ENCODE results near the gene GPR34. TPM values are rescaled to one million over a fixed set of nuclear protein-coding genes. Genes with fewer than 3 reads are reported as not detected.
"Not testable (repeated sequence)": the region's sequence is repeated elsewhere in the genome, so short reads cannot be mapped to it uniquely, and the experiment has no call there.

GPR34 gene, protein sequence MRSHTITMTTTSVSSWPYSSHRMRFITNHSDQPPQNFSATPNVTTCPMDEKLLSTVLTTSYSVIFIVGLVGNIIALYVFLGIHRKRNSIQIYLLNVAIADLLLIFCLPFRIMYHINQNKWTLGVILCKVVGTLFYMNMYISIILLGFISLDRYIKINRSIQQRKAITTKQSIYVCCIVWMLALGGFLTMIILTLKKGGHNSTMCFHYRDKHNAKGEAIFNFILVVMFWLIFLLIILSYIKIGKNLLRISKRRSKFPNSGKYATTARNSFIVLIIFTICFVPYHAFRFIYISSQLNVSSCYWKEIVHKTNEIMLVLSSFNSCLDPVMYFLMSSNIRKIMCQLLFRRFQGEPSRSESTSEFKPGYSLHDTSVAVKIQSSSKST
- not detected for polyA plus RNA-seq (2013, experiment 1 of 2; ENCODE audit: insufficient read length)
- 0.10 TPM for polyA plus RNA-seq (2013, experiment 2 of 2; ENCODE audit: insufficient read length)

DNA sequence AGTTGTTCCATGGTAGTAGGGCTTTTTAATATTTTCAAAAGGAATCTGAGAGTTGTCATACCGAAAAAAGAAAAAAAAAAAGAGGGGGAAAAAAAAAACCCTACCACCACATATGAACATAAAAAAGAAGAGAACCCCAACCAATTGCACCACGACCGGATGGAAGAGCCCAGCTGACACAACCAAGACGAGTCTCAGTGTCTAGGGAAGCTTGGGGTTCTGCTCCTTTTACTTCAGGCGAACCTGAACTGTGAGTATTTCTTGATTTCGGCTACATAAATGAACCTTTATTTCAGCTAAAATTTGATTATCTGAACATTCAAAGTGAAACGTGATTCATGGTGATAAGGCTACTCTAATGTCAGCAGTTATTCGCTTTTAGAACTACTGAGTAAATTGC is at the start of gene GPR34:
GPR34 (plus strand) TSS at position 139 of the 400 bp plus-strand sequence. CDS start 6,661 bp downstream, outside the sequence.
- DNase-seq: no peak

DNA sequence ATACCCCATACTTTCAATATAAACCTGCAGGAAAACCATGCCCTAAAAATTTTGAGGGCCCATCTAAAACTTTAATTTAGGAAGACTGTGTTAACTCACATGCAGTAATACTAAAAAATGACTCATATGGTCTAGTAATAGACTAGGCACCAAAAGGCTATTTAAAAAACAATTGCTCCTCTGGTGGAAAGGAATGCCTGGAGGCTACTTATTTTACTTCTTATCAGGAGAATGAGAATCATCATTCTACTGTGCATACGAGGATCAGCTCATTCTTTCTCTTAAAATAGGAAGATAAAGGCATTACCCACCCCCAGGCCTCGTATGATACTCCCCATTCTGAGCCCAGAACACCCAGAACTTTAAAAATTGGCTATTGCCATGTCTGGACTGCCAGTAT is 42.6 kb upstream of the GPR34 start:
- DNase-seq: not testable (repeated sequence)

DNA sequence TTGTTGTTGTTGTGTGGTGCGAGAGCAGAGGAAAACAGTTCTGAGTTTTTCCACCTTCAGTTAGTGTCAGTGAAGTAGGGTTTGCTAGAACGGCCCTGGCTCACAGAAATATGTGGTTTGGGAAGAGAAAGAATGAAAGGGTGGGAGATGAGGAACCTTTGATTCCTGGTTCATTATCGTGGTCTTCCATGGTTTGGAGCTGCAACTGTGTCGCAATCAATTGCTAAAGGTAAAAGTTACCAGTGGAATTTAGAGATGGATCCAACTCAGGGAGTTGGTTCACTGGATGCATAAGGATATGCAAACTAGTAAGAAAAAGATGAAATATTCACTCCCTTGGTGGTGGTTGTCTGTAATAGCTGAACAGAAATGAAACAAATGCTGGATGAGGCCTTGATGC is 35.6 kb upstream of the GPR34 start:
- DNase-seq: no peak

DNA sequence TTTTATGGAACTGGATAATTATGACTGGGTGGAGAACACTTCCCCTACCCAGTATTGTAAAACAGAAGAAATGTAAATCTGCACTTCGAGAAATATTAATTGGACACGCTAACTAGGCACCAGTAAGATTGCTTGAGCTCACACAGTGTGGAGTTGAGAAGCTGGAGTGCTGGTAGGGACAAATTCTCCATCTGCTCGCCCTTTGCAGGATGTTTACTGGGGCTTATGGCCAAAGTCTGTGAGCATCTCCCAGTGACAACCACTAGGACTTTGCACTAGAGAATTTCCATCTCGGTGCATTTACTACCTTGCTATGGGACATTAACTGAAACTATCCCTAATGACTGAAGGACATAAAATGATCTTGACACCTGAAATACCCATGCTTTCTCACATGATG is 33.7 kb upstream of the GPR34 start:
- no peak for DNase-seq

DNA sequence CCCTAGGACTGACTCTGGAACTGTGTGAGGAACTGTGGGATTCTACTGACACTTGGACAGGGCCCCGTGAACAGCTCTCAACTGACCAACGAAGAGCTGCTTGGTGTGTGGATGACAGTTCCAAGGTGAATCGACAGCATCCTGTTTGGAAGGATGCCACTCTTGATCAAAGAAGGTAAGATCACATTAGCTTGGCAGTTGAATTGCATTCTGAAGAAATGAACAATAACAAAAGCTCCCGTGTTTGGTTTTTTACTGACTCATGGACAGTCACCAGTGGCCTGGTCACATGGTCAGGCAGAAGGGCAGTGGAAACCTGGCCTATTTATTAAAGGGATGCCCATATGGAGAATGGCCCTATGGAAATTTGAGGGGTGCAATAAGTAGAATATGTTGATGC is 33.1 kb upstream of the GPR34 start:
- peak; percentile 18 for DNase-seq

DNA sequence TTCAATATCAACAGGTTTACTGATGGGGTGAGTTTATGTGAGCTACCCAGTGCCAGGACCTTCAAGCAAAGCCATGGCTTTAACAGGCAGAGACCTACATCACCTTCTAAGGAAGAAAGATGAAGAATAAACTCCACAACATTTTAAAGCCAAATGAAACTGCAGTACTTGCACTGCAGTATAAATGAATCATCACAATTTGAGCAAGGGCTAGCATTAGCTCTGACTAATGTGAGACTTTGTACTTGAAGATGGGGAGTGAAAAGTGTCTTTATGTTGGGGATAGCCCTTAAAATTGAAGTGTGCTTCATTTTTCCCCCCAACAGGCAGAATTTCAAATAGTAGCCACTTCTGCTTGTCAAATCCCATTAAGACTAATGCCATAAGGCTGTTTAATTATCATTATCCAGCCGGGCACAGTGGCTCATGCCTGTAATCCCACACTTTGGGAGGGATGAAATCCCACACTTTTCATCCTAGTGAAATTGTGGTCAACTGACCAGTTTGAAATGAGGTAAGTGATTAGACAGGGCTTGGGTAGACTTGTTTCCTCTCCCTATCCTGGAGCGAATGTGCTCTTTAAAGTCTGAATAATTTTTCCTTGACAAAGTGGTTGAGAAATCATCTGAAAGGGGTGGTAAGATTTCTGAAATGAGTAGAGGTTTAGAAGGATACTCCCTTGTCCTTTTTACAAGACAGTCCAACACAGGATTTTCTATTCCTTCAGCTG is 27.2 kb upstream of the GPR34 start:
- DNase-seq: peak; percentile 43

DNA sequence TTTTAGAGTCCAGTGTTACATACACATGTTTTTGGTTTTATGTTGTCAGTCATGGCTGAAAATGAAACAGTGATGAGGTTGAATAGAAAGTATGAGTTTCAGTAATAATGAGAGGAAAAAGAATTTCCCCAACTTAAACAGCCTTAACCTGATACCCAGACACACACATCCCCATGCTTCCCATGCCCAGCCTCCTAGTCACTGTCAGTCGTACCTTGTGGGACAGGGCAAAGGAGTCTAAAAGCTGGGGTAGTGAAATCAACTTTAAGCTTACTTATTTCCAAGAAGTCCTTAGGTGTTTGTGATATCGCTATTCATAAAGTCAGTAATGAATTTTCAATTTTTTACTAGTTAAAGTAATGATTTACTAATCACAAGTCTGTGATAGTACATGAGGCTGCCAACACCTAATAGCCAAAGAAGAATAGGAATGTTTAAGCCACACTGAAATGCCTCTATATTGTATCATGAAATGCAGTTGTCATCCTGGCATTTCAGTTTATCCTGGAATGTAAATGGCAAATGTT is 24.3 kb upstream of the GPR34 start:
- DNase-seq: no peak

DNA sequence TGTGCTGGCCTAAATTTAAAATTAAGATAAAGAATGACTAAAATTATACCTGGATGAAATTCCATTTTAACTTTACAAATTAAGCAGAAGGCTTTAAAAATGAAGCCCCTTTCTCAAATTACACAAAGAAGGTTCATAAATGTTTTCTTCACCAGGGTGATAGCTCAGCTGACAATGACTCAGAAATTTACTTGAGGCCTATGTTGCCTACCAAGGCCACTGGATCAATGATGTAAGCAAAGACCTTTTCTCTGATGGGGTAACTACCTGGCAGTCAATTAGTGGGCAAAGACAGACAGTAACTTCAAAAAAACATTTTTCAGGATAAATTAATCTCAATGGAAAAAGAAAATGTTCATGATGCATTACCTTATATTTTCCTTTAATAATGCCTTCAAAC is 23.9 kb upstream of the GPR34 start:
- DNase-seq: no peak

DNA sequence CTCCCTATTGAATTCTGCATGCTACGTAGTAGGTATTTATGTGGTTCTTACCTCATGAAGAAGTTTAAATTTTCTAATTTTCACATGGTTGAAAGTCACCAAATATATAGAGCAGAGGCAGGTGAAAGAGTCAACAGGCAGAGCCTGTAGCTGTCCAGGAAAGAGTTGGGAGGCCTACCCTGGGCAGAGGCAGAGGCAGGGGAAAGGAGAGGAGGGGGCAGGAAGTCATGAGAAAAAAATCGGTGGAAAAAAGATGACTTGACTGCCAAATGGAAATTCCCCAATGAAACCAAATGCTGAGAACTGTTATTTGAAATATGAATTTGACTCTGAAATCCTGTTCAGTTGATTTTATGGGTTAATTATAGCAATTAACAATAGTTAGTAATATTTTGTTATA is 23.1 kb upstream of the GPR34 start:
- DNase-seq: no peak

DNA sequence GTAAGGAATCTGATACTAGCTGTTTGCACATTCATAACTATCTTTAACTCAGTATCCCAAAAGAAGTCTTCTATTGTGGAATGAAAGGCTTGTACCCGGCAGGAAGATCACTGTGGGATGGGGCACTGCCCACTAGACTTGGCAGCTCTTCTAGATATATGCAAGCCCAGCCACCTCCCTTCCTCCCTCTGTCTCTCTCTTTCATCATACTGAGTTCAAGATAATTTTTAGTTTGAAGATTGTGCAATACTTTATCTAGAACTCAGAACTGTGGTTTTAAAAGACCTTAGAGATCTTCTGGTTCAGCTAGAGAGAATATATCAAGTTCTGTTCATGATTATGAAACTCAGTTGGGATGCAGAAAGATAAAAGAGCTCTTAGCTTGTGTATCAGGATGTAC is 22.5 kb upstream of the GPR34 start:
- peak; percentile 16 for DNase-seq

DNA sequence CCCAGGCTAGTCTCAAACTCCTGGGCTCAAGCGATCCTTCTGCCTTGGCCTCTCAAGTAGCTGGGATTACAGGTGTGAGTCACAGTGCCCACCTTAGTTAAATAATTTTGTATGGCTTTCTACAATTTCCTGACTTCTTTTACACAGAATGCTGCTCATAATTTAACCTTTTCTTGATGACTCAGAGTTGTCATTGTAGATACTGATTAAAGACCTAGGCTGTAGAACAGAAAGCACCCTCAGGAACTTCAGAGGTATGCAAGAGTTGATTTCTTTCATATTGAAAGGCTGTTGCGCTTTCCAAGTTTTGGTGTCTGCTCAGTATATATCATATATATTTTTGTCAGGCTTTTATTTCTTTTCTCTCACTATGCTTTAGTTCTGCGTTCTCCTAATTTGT is 21.1 kb upstream of the GPR34 start:
- DNase-seq: no peak

DNA sequence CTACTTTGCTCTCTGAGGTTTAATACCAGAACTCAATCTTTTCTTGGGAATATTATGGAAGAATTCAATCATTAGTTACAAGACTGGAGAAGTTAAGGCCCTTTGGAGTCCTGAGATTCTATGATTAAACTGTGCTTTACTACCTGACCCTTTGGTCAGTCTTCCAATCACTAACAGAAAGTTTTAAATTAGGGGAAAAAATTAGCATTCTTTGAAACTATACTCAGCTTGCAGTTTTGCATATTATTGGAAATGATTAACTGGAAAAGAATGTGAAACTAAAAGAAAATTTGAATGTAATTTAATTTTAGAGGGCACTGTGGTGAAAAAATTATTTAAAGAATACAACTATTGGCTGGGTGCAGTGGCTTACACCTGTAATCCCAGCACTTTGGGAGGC is 18.7 kb upstream of the GPR34 start:
- no peak for DNase-seq

DNA sequence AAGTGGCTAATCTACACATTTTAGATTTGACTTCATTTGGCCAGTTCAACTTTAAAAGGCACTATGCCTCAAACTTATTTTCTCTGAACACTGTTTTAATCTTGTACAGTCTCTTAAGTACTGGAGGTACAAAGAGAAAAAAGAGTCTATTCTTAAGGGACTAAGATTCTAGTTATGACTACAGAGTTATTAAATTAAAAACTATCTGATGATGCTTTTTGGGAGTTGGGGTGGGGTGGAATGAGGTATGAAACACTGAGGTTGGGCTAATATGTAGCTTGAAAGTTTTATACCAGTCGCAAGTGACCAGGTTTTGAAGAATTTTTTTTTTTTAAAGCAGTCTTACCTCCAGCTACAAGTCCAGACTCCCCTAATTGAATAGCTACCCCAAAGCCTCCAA is 17.7 kb upstream of the GPR34 start:
- DNase-seq: no peak

DNA sequence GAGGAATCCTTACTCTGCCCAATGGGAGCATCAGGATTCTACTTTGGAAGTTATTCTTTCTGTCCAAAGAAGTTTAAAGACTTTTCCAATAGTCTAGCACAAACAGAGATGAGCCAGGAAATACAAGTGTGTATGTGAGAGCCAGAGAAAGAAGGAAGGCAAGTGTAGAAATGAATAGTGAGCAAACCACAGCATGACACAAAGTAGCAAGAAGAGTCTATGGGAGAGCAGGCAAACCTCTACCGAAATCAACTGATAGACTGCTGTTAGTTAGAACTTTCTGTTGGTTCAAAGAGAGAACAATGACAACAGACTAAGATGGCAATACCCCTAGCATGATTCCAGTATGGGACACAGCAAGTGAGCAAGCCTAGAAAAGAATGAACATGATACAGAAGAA is 16.1 kb upstream of the GPR34 start:
- no peak for DNase-seq

DNA sequence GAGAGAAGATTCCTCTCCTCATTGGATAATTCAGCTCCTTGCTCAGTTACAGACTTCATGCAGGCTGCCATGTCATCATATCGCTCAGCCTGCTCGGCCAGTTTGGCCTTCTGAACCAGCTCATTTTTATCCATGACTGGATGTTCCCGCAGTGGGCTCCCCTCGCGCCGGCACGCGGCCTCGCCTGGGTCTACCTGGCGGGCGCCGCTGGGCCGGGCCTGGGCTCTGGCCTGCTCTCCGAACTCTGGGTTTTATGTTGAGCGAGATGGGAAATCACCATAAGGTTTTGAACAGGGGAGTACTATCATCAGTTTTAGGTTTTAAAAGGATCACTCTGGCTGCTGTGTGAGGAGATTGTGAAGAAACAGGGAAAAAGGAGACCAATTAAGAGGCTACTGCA is 12.4 kb upstream of the GPR34 start:
- DNase-seq: not testable (repeated sequence)

DNA sequence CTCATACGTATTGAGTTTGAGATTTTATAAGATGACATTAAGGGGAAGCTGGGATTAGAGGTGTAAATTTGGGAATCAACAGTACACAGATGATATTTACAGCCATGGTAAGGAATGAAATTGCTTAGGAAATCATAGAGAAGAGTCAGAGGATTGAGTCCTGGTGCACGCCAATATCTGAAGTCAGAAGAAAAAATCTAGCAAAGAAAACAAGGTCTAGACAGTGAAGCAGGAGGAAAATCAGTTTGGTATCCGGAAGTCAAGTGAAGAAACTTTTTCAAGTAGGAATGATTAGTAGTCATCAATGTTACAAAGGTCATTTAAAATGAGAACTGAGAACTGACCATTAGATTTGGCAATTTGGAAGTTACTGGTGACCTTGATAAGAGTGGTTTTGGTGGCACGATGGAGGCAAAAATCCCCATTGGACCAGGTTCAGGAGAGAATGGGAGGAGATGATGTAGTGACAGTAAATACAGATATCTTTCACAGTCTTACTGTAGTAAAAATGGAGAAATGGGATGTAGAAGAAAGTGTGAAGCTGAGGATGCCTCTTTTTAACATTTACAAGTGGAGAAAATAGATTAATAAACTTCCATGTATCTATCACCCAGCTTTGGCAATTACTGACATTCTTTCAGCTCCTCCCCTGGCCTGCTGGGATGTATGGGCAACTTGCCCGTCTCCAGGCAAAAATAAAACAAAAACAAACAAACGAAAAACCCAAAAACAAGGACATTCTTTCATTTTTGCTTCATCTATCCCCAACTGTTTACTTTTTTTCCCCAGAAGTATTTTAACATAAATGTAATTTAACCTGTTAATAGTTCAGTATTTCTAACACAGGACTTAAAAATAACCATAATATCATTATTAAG is 11.4 kb upstream of the GPR34 start:
- DNase-seq: no peak

DNA sequence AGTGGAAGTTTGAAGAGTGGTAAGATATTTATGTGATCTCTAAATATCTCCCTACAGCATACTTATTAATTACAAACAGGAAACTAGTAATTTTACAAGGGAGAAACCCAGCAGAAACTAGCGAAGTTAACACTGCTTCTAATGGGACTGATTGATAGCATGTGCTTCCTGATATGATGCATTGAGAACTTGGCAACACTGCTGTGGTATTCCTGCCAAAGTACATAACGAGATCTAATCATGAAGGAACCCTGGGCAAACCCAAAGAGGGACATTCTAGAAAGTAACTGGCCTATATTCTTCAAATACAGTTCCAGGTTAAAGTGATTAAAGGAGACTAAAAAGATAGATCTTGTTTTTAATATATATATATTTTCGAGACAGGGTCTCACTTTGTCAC is 4.6 kb upstream of the GPR34 start:
- no peak for DNase-seq

DNA sequence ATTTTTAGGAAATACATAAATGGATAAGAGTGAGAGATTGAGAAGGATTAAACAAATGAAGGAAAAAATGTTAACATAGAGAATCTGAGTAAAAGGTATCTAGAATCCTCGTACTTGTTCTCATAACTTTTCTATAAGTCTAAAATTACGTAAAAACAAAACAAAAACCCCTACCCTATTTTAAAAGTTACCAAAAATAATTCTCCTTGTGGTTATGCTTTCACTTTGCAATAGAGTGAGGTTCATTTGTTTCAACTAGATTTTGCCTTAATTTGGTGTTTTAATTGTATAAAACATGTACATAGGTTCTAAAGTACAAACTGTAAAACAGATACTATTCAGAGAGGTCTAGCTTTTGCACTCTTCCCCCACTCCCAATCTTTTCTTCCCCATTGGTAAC is 3.8 kb upstream of the GPR34 start:
- DNase-seq: no peak

DNA sequence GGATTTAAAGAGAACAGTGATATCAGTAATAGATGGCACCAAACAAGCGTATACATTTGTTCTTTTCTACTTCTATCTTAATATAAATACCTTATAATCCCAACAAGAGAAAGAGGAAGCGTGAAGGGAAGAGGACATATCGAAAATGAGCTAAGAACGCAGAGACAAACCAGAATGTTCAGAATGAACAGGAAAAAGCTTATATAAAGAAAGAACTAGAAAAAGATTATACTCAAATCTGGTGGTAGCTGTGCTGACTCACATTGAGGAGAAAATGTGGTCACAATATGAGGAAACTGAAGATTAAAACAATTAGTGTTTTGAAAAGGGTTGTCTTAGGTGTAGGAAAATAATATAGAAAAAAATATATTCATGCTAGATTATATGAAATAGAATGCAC is 2.0 kb upstream of the GPR34 start:
- DNase-seq: no peak

DNA sequence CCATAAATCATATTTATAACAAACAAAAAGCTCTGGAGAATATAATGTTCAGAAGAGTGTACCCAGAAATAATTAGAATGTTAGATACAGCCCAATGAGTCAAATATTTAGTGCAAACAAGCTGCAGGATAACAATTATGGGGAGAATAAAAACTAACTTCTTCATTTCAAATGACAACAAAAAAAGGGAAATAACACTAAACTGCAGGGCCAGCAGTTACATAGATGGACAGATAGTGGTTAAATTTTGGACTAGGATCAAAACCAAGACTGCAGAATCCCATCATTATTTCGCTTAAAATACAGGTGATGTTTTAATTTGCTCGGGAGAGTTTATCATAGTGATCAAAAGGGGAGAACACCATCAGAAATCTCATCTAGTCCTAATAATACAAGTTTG is 617 bp upstream of the GPR34 start:
- DNase-seq: no peak

DNA sequence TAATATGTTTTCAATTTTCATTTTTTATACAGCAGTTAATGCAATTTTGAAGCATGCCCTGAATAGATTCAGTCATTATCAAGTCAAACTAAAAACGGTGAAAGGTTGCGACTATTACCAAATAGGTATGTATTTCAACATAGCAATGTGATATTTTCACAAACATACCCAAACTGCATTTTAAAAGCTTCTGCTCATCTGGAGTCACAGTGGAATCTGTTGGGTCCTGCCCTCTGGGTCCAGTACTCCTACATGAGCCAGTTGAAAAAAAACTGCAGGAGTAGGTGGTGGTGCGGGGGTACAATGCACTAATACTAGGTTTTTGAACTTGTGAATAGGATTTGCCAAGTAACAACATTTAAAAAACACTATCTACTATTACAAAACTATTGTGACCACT is 938 bp downstream of the GPR34 start:
- no peak for DNase-seq

DNA sequence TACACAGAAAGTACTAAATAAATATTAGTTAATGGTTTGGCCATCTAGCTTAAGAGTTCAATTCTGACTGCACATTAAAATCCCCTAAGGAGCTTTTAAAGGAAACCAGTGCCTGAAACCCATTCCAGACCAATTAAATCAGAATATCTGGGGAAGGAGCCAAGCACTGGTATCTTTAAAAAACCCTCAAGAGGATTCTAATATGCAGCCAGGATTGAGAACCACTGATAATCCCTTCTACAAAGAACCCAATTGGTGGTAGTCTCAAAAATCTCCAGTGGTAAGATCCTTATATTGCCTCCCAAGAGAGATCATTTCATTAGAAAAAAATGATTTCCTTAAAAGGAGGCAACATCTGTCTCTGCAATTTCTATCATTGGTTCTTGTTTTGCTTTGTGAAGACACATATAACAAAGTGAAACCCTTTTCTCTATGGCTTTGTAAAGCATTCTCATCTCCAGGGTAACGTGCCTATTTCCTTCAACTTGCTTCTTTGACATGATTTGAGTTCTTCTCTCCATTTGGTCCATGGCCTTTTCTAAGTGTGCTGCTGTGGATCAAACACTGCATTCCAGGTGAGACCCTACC is 3.5 kb downstream of the GPR34 start:
- peak; percentile 91 for DNase-seq

Data from fibroblast of skin of back (primary cell).